Choroid plexus epithelial cell (primary cell): ENCODE measurements around the gene PPM1M.
"Not testable (repeated sequence)": the region's sequence is repeated elsewhere in the genome, so short reads cannot be mapped to it uniquely, and the experiment has no call there.

Experiments
- DNase-seq: peaks from one replicate; pipeline ENCODE4 v3.0.0-alpha.2; 2010; ENCODE audit warnings: low read depth
- H3K4me3 ChIP-seq: 2 replicates; pipeline ENCODE4 v1.5.1; 2011; ENCODE audit warnings: low read depth, mild to moderate bottlenecking, control low read depth, low read length, moderate library complexity
- TF ChIP-seq, protein P1 (sequence below): conservative IDR thresholded peaks from 2 replicates; pipeline ENCODE4 v1.5.1; 2011; ENCODE audit warnings: low read depth, mild to moderate bottlenecking, control low read depth, inconsistent platforms, low read length, moderate library complexity

Gene PPM1M

DNA sequence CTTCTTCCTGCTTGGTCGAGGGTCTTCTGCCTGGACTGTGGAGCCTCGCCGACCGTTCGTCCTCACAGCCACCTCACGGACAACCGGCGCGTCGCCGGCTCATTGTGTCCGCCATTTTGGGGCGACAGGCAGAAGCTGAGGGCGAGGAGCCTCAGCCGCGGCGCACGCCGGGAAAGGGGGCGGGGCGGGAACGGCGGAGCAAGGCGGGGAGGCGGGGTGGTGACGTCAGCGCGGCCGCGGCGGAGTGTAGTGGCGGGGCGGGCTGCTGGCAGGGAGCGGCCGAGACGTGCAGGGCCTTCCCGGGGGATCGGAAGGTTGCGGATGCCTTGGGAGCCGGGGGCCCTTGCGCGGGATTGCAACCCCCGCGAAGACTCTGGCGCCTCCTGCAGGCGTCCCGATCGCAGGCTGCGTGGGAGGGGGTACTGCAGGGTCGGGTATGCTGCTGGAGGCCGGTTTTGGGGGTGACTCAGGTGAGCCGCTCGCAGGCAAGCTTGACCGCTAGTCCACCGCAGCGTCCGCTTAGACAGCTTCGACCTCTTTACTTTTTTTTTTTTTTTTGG lies 33.0 kb downstream of the PPM1M start, which contains the start of gene WDR82:
WDR82 (minus strand) TSS at position 140 of the 560 bp plus-strand sequence. CDS start 288 bp downstream, outside the sequence.
- TF ChIP-seq, protein P1, sequence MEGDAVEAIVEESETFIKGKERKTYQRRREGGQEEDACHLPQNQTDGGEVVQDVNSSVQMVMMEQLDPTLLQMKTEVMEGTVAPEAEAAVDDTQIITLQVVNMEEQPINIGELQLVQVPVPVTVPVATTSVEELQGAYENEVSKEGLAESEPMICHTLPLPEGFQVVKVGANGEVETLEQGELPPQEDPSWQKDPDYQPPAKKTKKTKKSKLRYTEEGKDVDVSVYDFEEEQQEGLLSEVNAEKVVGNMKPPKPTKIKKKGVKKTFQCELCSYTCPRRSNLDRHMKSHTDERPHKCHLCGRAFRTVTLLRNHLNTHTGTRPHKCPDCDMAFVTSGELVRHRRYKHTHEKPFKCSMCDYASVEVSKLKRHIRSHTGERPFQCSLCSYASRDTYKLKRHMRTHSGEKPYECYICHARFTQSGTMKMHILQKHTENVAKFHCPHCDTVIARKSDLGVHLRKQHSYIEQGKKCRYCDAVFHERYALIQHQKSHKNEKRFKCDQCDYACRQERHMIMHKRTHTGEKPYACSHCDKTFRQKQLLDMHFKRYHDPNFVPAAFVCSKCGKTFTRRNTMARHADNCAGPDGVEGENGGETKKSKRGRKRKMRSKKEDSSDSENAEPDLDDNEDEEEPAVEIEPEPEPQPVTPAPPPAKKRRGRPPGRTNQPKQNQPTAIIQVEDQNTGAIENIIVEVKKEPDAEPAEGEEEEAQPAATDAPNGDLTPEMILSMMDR = peak; percentile 64
- peak within 1 kb of the TSS; percentile 97 for H3K4me3 ChIP-seq
- DNase-seq = peak; percentile 95

DNA sequence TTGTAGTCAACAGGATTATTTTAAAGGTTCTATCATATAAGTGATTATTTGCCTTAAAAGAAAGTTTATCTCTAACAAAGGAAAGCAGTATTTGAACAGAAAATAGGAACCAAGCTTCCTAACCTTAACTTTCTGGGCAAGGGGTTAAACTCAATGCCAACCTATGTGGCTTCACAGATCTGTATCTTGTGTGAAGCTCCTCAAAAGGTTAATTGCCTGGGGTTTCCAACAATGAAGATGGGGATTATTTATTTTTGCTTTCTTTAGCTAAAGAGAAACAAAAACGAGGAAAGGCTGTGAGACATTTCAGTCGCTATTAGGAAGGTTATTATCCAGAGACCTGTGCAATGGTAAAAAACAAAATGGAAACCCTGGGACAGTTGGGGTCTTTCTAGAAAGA lies 34.0 kb downstream of the PPM1M start:
- TF ChIP-seq, protein P1 = no peak
- no peak for DNase-seq
- H3K4me3 ChIP-seq = no peak overlapping the region

DNA sequence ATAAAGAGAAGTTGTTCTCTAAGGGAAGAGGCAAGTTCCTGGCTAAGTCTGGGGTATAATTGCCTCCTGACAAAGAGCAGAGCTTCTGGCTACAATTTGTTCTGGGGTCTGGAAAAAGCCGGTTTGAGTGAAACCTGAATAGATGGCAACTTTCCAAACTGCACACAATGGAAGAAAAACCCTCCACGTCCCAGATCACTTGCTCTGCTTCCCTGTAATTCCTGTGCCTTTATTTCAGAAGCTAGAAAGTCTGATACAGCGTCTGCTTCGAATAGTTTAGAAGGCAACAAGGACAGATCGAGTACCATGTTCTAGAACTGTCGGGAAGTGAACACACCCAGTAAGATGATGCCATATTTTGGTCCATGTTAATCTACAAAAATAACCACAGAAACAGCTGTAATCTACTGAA lies 34.5 kb downstream of the PPM1M start:
- H3K4me3 ChIP-seq = no peak overlapping the region
- DNase-seq = peak; percentile 51
- TF ChIP-seq, protein P1 = no peak

DNA sequence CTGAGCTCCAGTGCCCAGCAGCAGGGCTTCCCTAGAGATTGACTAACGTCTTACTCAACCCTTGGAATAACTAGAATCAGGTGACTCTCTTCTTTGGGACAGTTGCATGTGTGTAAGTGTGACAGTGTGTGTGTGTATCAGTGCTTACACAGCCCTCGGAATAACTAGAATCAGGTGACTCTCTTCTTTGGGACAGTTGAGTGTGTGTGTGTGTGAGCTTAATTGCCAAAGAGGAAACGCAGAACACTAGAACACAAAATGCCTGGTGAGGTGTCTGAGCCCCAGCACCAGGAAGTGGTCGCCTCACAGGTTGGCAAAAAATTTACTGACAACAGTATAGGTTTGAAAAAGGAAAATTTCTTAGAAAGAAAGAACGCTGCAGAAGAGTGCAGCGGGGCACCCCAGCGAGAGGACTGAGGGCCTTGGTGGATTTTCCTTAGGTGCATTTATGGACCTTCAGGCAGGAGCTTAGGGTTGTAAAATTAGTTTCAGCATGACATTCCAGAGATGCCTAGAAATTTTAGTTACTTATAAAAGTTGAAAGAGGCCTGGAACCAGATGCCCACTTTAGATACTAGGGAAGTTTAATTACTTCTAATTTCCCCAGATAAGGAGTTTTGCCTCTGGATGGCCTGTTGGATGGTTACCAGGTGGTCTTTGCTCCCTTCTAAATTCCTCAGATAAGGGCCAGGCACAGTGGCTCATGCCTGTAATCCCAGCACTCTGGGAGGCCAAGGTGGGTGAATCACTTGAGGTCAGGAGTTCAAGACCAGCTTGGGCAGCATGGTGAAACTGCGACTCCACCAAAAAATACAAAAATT lies 36.6 kb downstream of the PPM1M start:
- DNase-seq = no peak
- TF ChIP-seq, protein P1 = no peak
- no peak overlapping the region for H3K4me3 ChIP-seq

DNA sequence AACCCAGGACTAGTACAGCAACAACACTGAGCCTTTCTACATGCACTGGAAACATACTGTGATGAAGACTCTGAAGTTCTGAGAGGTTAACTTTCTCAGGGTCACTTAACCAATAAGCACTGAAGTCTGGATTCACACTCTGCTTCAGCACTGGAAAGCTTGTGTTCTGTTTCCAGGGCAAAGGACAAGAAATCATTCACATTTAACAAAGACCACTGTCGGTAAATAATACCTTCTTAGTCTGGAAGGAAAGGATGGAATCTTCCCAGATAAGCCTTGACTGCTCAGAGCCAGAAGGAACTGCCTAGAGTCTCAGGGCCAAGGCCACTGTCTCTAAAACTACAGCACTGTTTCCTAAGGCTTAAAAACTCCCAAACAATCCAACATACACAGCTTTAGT lies 37.7 kb downstream of the PPM1M start:
- TF ChIP-seq, protein P1 = no peak

DNA sequence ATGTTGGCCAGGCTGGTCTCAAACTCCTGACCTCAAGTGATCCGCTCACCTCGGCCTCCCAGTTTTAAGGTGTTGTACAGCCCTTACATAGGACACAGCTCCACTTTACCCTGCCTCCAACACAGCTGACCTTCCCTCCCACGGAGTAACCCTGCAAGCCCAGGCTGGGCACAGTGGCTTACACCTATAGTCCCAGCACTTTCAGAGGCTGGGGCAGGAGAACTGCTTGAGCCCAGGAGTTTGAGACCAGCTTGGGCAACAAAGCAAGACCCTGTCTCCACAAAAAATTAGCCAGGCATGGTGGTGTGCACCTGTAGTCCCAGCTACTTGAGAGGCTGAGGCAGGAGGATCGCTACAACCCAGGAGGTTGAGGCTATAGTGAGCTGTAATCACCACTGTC lies 38.5 kb downstream of the PPM1M start:
- not testable (repeated sequence) for H3K4me3 ChIP-seq, DNase-seq

More for the DNA sequence above, 37.7 kb downstream of the PPM1M start:
- DNase-seq = no peak
- H3K4me3 ChIP-seq = no peak overlapping the region

DNA sequence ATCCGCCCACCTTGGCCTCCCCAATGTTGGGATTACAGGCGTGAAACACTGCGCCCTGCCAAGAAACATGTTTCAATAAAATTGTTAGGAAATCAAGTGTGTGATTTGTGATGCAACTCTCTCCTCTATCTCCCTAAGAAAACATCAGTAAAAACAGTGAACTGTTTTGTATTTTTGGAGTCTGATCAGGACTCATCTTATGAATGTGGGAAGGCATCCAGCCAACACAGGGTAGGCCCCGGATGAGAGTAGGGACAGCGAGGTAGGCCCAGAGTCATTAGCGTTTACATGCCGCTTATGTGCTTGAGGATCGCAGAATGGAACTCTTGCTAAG lies 41.2 kb downstream of the PPM1M start:
- TF ChIP-seq, protein P1 = no peak
- H3K4me3 ChIP-seq = peak overlapping the region; percentile 81
- DNase-seq = peak; percentile 66
